ENCODE measurements around the gene INAFM2.

INAFM2 gene

GRCh38 chr15:40364251-40364650, 40.8 kb downstream of the INAFM2 start:
- no peak for DNase-seq (ENCODE audit: low read depth in 2 of 2)

DNA sequence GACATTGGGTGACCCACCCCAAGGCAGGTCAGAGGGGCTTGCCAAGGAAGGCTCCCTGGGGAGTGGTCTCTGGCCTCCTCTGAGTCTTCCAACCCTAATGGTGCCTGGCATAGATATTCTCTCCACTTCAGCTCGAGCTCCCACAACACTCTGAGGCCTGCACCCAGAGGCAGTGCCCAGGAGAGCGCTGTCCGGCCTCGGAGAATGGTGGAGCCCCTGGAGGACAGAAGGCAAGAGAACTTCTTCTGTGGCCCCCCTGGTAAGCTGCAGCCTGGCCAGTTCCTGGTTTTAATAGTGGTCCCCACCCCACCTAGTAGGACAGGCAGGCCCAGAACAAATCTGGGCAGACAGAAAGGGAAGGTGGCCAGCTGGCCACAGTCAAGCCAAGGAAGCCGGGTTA, 41.5 kb downstream of the INAFM2 start:
- DNase-seq (ENCODE audit: low read depth in 2 of 2) = no peak

DNA sequence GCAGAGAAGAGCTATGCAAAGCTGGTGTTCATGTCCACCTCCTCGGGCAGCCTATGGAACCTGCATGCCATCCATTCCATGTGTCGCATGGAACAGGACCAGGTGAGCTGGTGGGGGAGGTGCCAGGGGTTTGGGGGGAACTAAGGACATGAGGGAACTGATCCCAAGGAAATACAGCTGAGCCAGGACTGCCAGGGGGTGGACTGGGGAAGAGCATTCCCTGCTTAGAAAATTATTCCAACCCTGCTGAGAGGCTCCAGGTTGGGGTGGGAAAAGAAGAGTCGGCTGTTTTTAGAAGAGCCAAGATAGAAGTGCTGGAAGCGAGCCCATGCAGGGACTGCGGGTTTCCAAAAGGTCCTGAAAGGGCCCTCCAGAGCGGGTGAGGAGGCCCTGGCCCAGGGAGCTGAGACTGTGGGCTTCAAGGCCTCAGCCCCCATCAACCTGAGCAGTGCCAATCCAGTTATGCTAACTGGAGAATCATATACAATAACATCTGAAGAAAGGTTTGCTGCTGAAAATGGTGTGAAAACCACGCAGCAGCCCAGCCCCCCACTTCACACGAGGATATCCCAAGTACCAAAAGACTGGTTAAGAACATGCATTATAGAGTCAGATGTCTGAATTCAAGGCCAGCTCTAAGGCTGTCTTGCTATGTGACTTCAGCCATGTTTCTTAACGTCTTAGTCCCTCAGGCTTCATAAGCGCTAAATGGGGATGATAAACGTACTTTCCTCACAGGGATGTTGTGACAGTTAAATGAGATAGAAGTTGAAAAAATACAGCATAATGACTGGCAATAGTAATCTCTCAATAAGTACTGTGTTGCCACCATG, 42.3 kb downstream of the INAFM2 start:
- no peak for DNase-seq (ENCODE audit: low read depth in 2 of 2)

- no peak for DNase-seq (ENCODE audit: low read depth in 2 of 2)
These were observed 43.2 kb downstream of the INAFM2 start for GRCh38 chr15:40366457-40367370.

- no peak for DNase-seq (ENCODE audit: low read depth in 2 of 2)
These were observed 43.8 kb downstream of the INAFM2 start for GRCh38 chr15:40367371-40367685.

DNA sequence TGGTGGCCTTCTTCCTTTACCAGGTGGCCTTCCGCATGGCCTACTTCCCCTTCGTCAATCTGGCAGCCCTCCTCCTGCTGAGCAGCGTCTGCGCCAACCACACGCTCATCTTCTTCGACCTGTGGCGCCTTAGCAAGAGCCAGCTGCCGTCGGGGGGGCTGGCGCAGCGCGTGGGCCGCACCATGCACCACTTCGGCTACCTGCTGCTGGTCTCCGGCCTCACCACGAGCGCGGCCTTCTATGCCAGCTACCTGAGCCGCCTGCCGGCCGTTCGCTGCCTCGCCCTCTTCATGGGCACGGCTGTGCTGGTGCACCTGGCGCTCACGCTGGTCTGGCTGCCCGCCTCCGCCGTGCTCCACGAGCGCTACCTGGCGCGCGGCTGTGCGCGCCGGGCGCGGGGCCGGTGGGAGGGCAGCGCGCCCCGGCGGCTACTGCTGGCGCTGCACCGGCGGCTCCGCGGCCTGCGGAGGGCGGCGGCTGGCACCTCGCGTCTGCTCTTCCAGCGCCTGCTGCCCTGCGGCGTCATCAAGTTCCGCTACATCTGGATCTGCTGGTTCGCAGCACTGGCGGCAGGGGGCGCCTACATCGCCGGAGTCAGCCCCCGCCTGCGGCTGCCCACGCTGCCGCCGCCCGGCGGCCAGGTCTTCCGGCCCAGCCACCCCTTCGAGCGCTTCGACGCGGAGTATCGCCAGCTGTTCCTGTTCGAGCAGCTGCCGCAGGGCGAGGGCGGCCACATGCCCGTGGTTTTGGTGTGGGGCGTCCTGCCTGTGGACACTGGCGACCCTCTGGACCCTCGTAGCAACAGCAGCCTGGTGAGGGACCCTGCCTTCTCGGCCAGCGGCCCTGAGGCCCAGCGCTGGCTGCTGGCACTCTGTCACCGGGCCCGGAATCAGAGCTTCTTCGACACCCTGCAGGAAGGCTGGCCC, 44.5 kb downstream of the INAFM2 start:
- peak; percentile 63 to 80 for DNase-seq (ENCODE audit: low read depth in 2 of 2)

DNA sequence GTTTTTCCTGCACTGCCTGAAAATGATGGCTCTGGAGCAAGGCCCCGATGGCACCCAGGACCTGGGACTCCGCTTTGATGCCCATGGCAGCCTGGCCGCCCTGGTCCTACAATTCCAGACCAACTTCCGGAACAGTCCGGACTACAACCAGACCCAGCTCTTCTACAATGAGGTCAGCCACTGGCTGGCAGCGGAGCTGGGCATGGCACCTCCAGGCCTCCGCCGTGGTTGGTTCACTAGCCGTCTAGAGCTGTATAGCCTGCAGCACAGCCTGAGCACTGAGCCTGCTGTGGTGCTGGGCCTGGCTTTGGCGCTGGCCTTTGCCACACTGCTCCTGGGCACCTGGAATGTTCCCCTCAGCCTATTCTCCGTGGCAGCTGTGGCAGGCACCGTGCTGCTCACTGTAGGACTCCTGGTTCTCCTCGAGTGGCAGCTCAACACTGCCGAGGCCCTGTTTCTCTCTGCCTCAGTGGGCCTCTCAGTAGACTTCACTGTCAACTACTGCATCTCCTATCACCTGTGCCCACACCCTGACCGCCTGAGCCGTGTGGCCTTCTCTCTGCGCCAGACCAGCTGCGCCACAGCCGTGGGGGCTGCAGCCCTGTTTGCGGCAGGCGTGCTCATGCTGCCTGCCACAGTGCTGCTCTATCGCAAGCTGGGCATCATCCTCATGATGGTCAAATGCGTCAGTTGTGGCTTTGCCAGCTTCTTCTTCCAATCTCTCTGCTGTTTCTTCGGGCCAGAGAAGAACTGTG, 45.4 kb downstream of the INAFM2 start:
- DNase-seq (ENCODE audit: low read depth in 2 of 2) = no peak

GRCh38 chr15:40369474-40369869, 46.0 kb downstream of the INAFM2 start:
- DNase-seq (ENCODE audit: low read depth in 2 of 2) = no peak

- DNase-seq (ENCODE audit: low read depth in 2 of 2) = no peak
These were observed 46.5 kb downstream of the INAFM2 start for GRCh38 chr15:40369971-40370370.

DNA sequence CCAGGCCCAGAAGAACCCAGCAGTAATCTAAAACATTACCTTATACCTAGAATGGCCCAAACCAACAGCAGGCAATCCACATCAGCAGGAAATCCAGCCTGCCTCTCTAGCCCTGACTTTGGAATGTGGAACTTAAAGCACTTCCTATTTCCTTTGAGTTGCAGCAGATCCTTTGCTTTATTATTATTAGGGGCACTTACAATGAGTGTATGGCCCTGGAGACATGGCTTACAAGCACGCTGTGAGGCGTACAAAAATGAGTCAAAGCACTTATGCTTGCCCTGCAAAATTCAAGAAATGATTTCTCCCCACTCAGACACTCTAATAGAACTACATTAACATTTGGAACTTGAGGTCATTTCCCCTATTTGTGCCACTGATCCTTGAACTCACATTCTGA, 49.5 kb downstream of the INAFM2 start:
- no peak for DNase-seq (ENCODE audit: low read depth in 2 of 2)
